Effector memory CD4-positive, alpha-beta T cell (primary cell): ENCODE data around the gene TSPEAR.
"Not testable (repeated sequence)": the region's sequence is repeated elsewhere in the genome, so short reads cannot be mapped to it uniquely, and the experiment has no call there.

Experiments used
- DNase-seq, 3 donors: peaks; one replicate each; pipeline ENCODE4 v3.0.0-alpha.2; 2020
- H3K27ac ChIP-seq: 2 replicates; pipeline ENCODE4 v1.7.0; 2013; ENCODE audit warnings: mild to moderate bottlenecking, low read length, moderate library complexity; ENCODE audit not compliant: insufficient read depth, poor library complexity, severe bottlenecking
- H3K27me3 ChIP-seq: replicated peaks from 2 replicates; pipeline ENCODE4 v1.7.0; 2013; ENCODE audit warnings: mild to moderate bottlenecking, low read length; ENCODE audit not compliant: insufficient read depth, control insufficient read depth, poor library complexity, severe bottlenecking
- H3K36me3 ChIP-seq: 2 replicates; pipeline ENCODE4 v1.7.0; 2013; ENCODE audit warnings: mild to moderate bottlenecking, low read length, moderate library complexity; ENCODE audit not compliant: control insufficient read depth, insufficient read depth
- H3K4me1 ChIP-seq: 2 replicates; pipeline ENCODE4 v1.7.0; 2013; ENCODE audit warnings: low read length, mild to moderate bottlenecking; ENCODE audit not compliant: control insufficient read depth, insufficient read depth, poor library complexity, severe bottlenecking
- H3K4me3 ChIP-seq: 2 replicates; pipeline ENCODE4 v1.7.0; 2013; ENCODE audit warnings: low read length, low read depth, mild to moderate bottlenecking; ENCODE audit not compliant: insufficient read depth, poor library complexity, severe bottlenecking
- H3K9me3 ChIP-seq: 2 replicates; pipeline ENCODE4 v1.7.0; 2013; ENCODE audit warnings: mild to moderate bottlenecking, low read length, moderate library complexity; ENCODE audit not compliant: control insufficient read depth

TSPEAR gene

GRCh38 chr21:44479556-44480199 is 231.7 kb downstream of the TSPEAR start:
- H3K4me1 ChIP-seq, H3K9me3 ChIP-seq, H3K27me3 ChIP-seq, H3K27ac ChIP-seq, H3K4me3 ChIP-seq, H3K36me3 ChIP-seq: not testable (repeated sequence)
- DNase-seq = peak in 2 of 3 donors; percentile 8 to 17

- Histone ChIP-seq H3K4me1 (no peaks in the 10 kb centered on the region), H3K27me3 (no peaks in the 10 kb centered on the region), H3K36me3 (no peaks in the 10 kb centered on the region), H3K4me3 (no peak overlapping the region), H3K9me3 (no peaks in the 10 kb centered on the region), H3K27ac (no peak overlapping the region)
- DNase-seq = no peak
Measured at GRCh38 chr21:44478801-44479167, 232.6 kb downstream of the TSPEAR start.

- no peak overlapping the region for H3K27ac ChIP-seq
- no peak overlapping the region for H3K4me3 ChIP-seq
- H3K4me1 ChIP-seq = no peaks in the 10 kb centered on the region
- H3K27me3 ChIP-seq = no peaks in the 10 kb centered on the region
- H3K36me3 ChIP-seq = no peaks in the 10 kb centered on the region
- no peak for DNase-seq
- H3K9me3 ChIP-seq = no peaks in the 10 kb centered on the region
Measured at GRCh38 chr21:44478124-44478800, 233.1 kb downstream of the TSPEAR start.

GRCh38 chr21:44477712-44478111 is 233.7 kb downstream of the TSPEAR start:
- H3K4me1 ChIP-seq = no peaks in the 10 kb centered on the region
- no peak overlapping the region for H3K27ac ChIP-seq
- H3K36me3 ChIP-seq = no peaks in the 10 kb centered on the region
- no peak for DNase-seq
- no peak overlapping the region for H3K4me3 ChIP-seq
- no peaks in the 10 kb centered on the region for H3K9me3 ChIP-seq
- H3K27me3 ChIP-seq = no peaks in the 10 kb centered on the region

- H3K4me1 ChIP-seq = no peaks in the 10 kb centered on the region
- no peak overlapping the region for H3K27ac ChIP-seq
- DNase-seq = no peak
- no peaks in the 10 kb centered on the region for H3K36me3 ChIP-seq
- no peak overlapping the region for H3K4me3 ChIP-seq
- no peaks in the 10 kb centered on the region for H3K9me3 ChIP-seq
- H3K27me3 ChIP-seq = no peaks in the 10 kb centered on the region
Measured at GRCh38 chr21:44477131-44477530, 234.2 kb downstream of the TSPEAR start.

GRCh38 chr21:44475266-44475845 is 236.0 kb downstream of the TSPEAR start:
- Histone ChIP-seq H3K36me3 (no peaks in the 10 kb centered on the region), H3K4me3 (no peak overlapping the region), H3K4me1 (no peaks in the 10 kb centered on the region), H3K9me3 (no peaks in the 10 kb centered on the region), H3K27me3 (no peaks in the 10 kb centered on the region), H3K27ac (no peak overlapping the region)
- DNase-seq = no peak

GRCh38 chr21:44473915-44474555 is 237.3 kb downstream of the TSPEAR start:
- no peak overlapping the region for H3K27ac ChIP-seq
- H3K4me1 ChIP-seq = no peaks in the 10 kb centered on the region
- no peaks in the 10 kb centered on the region for H3K27me3 ChIP-seq
- no peak overlapping the region for H3K4me3 ChIP-seq
- no peaks in the 10 kb centered on the region for H3K36me3 ChIP-seq
- H3K9me3 ChIP-seq = no peaks in the 10 kb centered on the region
- no peak for DNase-seq

- Histone ChIP-seq H3K36me3 (no peaks in the 10 kb centered on the region), H3K4me3 (no peak overlapping the region), H3K9me3 (no peaks in the 10 kb centered on the region), H3K27ac (no peak overlapping the region), H3K4me1 (no peaks in the 10 kb centered on the region), H3K27me3 (no peaks in the 10 kb centered on the region)
- DNase-seq = no peak
Measured at GRCh38 chr21:44471996-44472395, 239.4 kb downstream of the TSPEAR start.

- Histone ChIP-seq H3K4me3 (no peak overlapping the region), H3K4me1 (no peaks in the 10 kb centered on the region)
Measured at GRCh38 chr21:44471341-44471740, 240.0 kb downstream of the TSPEAR start.

GRCh38 chr21:44467859-44468195 is 243.5 kb downstream of the TSPEAR start:
- Histone ChIP-seq H3K4me1 (no peaks in the 10 kb centered on the region), H3K27me3 (no peaks in the 10 kb centered on the region), H3K36me3 (no peaks in the 10 kb centered on the region), H3K9me3 (no peaks in the 10 kb centered on the region), H3K27ac (no peak overlapping the region), H3K4me3 (no peak overlapping the region)
- DNase-seq = no peak

More at GRCh38 chr21:44471341-44471740, 240.0 kb downstream of the TSPEAR start:
- Histone ChIP-seq H3K27ac (no peak overlapping the region), H3K9me3 (no peaks in the 10 kb centered on the region), H3K27me3 (no peaks in the 10 kb centered on the region), H3K36me3 (no peaks in the 10 kb centered on the region)
- DNase-seq = no peak
